Mucosa of rectum (tissue), 2 donors: ENCODE measurements around the gene IRGQ.

Source experiments
- H3K27ac ChIP-seq, 2 donors: one replicate each; pipeline ENCODE4 v1.7.0; 2013; ENCODE audit warnings: inconsistent platforms in 2 of 2, low read depth in 2 of 2, low read length in 2 of 2
- H3K27me3 ChIP-seq, 2 donors: one replicate each; pipeline ENCODE4 v1.7.0; 2013; ENCODE audit warnings: low read length in 2 of 2; ENCODE audit not compliant: control insufficient read depth in 2 of 2, insufficient read depth in 2 of 2
- H3K36me3 ChIP-seq, 2 donors: one replicate each; pipeline ENCODE4 v1.7.0; 2013; ENCODE audit warnings: low read length in 2 of 2; ENCODE audit not compliant: control insufficient read depth in 2 of 2, insufficient read depth in 2 of 2
- H3K4me1 ChIP-seq, 2 donors: one replicate each; pipeline ENCODE4 v1.7.0; 2013; ENCODE audit warnings: low read length in 2 of 2, mild to moderate bottlenecking in 1 of 2; ENCODE audit not compliant: control insufficient read depth in 2 of 2, insufficient read depth in 2 of 2
- H3K4me3 ChIP-seq, 2 donors: one replicate each; pipeline ENCODE4 v1.7.0; 2013; ENCODE audit warnings: low read length in 2 of 2
- H3K9ac ChIP-seq, 2 donors: one replicate each; pipeline ENCODE4 v1.7.0; 2013; ENCODE audit warnings: low read length in 2 of 2, low read depth in 1 of 2, mild to moderate bottlenecking in 1 of 2
- H3K9me3 ChIP-seq, 2 donors: one replicate each; pipeline ENCODE4 v1.7.0; 2013; ENCODE audit warnings: low read length in 2 of 2; ENCODE audit not compliant: control insufficient read depth in 2 of 2
- donor health status: healthy.
- donor health status: Normal muscosa, but diverticular disease.

IRGQ gene

DNA sequence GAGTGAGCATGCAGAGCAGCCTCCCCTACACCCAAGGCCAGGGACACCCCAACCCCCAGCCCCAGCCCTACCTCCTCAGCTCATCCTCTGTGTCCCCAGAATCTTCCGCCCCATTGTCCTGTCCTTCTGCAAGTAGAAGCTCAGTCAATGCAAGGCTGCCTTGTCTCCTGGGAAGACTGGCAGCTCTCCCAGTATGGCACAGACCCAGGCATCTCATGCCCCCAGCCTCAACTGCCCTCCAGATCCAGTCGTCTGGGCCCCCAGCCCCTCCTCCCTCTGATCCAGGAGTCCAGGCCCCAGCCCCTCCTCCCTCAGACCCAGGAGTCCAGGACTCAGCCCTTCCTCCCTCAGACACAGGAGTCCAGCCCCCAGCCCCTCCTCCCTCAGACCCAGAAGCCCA lies 50.0 kb downstream of the IRGQ start:
- no peak overlapping the region for H3K27ac ChIP-seq
- no peaks in the 10 kb centered on the region for H3K9me3 ChIP-seq
- no peak overlapping the region for H3K9ac ChIP-seq
- H3K4me3 ChIP-seq = no peak overlapping the region
- peaks cover 25 to 49% of the 10 kb centered on the region in 2 donors for H3K36me3 ChIP-seq
- H3K4me1 ChIP-seq = no peaks in the 10 kb centered on the region
- H3K27me3 ChIP-seq = no peaks in the 10 kb centered on the region

DNA sequence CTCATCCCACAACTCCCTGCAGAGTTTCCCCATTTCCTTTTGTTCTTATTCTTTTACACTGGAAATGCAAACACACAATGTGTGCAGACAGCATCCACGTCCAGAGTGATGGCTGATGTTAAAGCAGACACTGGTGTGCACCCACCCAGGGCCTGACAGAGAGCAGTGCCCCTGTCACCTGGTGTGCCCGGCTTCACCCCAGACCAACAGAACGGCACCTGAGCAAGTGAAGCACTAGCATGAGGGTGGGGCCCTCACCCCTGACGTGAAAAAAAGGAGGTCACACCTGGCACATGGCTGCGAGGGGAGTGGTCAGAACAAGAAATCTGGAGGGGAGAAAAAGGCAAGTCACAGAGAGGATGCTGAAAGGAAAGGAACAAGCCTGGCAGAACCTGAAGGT lies 50.7 kb downstream of the IRGQ start:
- Histone ChIP-seq H3K4me1 (no peaks in the 10 kb centered on the region), H3K27ac (no peak overlapping the region), H3K27me3 (no peaks in the 10 kb centered on the region), H3K36me3 (peaks cover 23 to 47% of the 10 kb centered on the region in 2 donors), H3K9me3 (no peaks in the 10 kb centered on the region), H3K4me3 (no peak overlapping the region), H3K9ac (no peak overlapping the region)

DNA sequence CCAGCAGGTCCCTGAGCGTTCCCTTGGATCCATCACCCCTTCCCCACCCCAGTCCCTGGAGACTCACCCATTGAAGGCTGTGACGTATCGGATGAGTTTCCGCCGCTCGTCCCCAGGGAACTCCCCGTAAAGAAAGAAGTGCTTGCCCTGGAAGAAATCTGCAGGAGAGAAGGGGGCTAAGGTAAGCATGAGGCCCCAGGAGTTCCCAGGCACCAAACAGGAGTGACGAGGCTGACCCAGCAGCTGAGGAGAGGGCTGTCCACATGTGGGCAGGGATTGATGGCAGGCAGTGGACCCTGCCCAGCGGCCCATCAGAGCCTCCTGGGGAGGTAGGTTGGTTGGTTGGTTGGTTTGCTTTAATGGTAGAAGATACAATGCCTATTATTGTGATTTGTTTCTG lies 51.9 kb downstream of the IRGQ start:
- Histone ChIP-seq H3K4me1 (no peaks in the 10 kb centered on the region), H3K27me3 (no peaks in the 10 kb centered on the region), H3K9me3 (no peaks in the 10 kb centered on the region), H3K36me3 (peaks cover 26 to 45% of the 10 kb centered on the region in 2 donors), H3K9ac (no peak overlapping the region), H3K27ac (no peak overlapping the region), H3K4me3 (no peak overlapping the region)

DNA sequence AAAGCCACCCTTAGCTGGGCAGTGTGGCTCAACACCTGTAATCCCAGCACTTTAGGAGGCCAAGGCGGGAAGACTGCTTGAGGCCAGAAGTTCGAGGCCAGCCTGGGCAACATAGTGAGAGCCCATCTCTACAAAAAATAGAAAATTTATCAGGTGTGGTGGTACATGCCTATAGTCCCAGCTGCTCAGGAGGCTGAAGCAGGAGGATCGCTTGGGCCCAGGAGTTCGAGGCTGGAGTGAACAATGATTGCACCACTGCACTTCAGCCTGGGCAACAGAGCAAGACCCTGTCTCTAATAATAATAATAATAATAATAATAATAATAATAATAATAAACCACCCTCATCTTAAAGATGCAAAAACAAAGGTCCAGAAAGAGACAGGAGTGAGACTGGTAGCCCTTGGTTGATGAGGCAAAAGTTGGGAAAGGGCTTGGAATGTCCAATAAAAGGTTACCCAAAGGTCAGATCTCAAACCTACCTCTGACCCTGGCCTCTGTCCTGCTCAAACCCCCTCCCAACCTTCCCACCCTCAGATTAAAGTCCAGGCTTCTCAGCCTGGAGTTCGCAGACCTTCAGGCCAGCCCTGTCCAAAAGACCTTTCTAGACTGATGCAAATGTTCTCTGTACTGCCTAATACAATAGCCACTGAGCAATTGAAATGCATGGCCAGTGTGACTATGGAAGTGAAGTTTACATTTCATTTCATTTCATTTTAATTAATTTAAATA lies 53.8 kb downstream of the IRGQ start:
- Histone ChIP-seq H3K36me3 (peaks cover 26 to 52% of the 10 kb centered on the region in 2 donors), H3K9ac (no peak overlapping the region), H3K27ac (no peak overlapping the region)

DNA sequence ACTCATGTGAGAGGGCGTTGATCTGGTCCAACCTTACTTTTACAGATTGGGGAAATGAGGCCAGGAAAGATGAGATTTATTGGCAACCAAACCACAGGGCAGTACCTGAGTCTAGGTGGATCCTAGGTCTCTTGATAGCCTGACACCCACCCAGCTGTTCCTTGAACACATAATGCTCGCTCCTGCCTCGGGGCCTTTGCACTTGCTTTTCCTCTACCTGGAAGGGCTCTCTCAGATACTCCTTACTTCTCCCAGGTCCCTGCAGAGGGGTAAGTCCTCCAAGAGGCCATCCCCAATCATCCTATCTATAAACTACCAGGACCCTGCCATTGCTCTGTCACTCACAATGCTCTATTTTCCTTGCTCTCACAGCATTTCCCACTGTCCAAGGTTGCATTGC lies 55.6 kb downstream of the IRGQ start:
- no peaks in the 10 kb centered on the region for H3K27me3 ChIP-seq
- H3K4me3 ChIP-seq = no peak overlapping the region
- H3K36me3 ChIP-seq = peaks cover 20 to 50% of the 10 kb centered on the region in 2 donors
- H3K27ac ChIP-seq = no peak overlapping the region
- no peaks in the 10 kb centered on the region for H3K4me1 ChIP-seq
- no peaks in the 10 kb centered on the region for H3K9me3 ChIP-seq
- H3K9ac ChIP-seq = no peak overlapping the region

More for the DNA sequence above, 53.8 kb downstream of the IRGQ start:
- Histone ChIP-seq H3K4me3 (no peak overlapping the region), H3K27me3 (no peaks in the 10 kb centered on the region), H3K4me1 (no peaks in the 10 kb centered on the region), H3K9me3 (no peaks in the 10 kb centered on the region)

DNA sequence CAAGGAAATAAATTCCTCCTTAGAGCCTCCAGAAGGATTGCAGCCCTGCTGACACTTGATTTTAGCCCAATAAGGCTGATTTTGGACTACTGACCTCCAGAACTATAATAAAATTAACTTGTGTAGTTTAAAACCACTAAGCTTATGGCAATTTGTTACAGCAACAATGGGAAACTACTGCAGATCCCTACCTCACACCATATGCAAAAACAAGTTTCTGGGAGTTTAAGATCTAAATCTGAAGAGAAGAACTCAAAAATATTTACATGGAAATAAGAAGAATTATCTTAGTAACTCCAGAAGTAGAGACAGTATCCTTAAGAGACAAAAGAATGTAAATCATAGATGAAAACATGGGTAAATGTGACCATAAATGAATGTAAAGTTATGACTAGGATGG lies 57.0 kb downstream of the IRGQ start:
- Histone ChIP-seq H3K9ac (no peak overlapping the region), H3K4me3 (no peak overlapping the region), H3K9me3 (no peaks in the 10 kb centered on the region), H3K36me3 (peaks cover 15 to 40% of the 10 kb centered on the region in 2 donors), H3K27ac (no peak overlapping the region), H3K4me1 (peaks cover 0 to 4% of the 10 kb centered on the region in 2 donors), H3K27me3 (no peaks in the 10 kb centered on the region)

DNA sequence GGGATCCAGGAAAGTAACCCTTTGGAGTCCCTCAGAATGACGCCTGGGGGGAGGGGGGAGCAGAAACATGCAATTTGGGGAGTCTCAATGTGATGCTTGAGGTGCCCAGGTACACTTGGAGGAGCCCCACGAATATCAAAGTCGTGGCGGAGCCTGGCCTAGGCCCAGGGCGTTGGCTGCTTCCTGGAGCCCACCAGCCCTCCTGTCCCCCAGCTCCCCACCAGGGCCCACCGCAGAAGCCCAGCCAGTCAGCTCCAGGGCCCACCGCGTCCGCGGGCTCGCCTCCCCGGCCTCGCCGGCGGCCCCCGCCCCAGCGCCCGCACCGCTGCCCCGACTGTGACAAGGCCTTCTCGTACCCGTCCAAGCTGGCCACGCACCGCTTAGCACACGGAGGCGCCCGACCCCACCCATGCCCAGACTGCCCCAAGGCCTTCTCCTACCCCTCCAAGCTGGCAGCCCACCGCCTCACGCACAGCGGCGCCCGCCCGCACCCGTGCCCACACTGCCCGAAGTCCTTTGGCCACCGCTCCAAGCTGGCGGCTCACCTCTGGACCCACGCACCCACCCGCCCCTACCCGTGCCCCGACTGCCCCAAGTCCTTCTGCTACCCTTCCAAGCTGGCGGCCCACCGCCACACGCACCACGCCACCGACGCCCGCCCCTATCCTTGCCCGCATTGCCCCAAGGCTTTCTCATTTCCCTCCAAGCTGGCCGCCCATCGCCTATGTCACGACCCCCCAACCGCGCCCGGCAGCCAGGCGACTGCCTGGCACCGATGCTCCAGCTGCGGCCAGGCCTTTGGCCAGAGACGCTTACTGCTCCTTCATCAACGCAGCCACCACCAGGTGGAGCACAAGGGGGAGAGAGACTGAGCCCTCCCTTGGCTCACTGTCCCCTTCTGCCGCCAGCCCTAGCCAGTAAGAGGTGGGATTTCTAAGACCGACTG lies 60.8 kb downstream of the IRGQ start:
- H3K9ac ChIP-seq = no peak overlapping the region
- H3K36me3 ChIP-seq = peaks cover under 1 to 13% of the 10 kb centered on the region in 2 donors
- no peaks in the 10 kb centered on the region for H3K9me3 ChIP-seq
- peaks cover 14 to 22% of the 10 kb centered on the region in 2 donors for H3K4me1 ChIP-seq
- H3K27me3 ChIP-seq = no peaks in the 10 kb centered on the region
- H3K4me3 ChIP-seq = no peak overlapping the region
- peak overlapping the region in 1 of 2 donors; percentile 94 for H3K27ac ChIP-seq
